Mucosa of stomach (tissue), 1 donor: ENCODE results near the gene CAMSAP1.

Experiments used
- H3K27me3 ChIP-seq: one replicate; pipeline ENCODE4 v1.7.0; 2013; ENCODE audit warnings: mild to moderate bottlenecking, low read length; ENCODE audit not compliant: control insufficient read depth, insufficient read depth
- H3K36me3 ChIP-seq: one replicate; pipeline ENCODE4 v1.7.0; 2013; ENCODE audit warnings: low read length; ENCODE audit not compliant: control insufficient read depth, insufficient read depth
- H3K4me1 ChIP-seq: one replicate; pipeline ENCODE4 v1.7.0; 2013; ENCODE audit warnings: mild to moderate bottlenecking, low read length; ENCODE audit not compliant: control insufficient read depth, insufficient read depth
- H3K4me3 ChIP-seq: one replicate; pipeline ENCODE4 v1.7.0; 2013; ENCODE audit warnings: low read length
- H3K9ac ChIP-seq: one replicate; pipeline ENCODE4 v1.7.0; 2013; ENCODE audit warnings: mild to moderate bottlenecking, low read length, moderate library complexity
- H3K9me3 ChIP-seq: one replicate; pipeline ENCODE4 v1.7.0; 2013; ENCODE audit warnings: mild to moderate bottlenecking, low read length, moderate library complexity; ENCODE audit not compliant: control insufficient read depth
- donor health status: Pancreatic carcinoma.

Gene CAMSAP1

GRCh38 chr9:135802876-135803419 lies 104.4 kb downstream of the CAMSAP1 start:
- no peaks in the 10 kb centered on the region for H3K4me1 ChIP-seq
- no peak overlapping the region for H3K4me3 ChIP-seq
- no peaks in the 10 kb centered on the region for H3K9me3 ChIP-seq
- no peaks in the 10 kb centered on the region for H3K27me3 ChIP-seq
- H3K36me3 ChIP-seq, result no peaks in the 10 kb centered on the region
- H3K9ac ChIP-seq, result no peak overlapping the region

GRCh38 chr9:135801070-135801469 lies 106.3 kb downstream of the CAMSAP1 start:
- Histone ChIP-seq H3K36me3 (no peaks in the 10 kb centered on the region), H3K9ac (no peak overlapping the region), H3K4me1 (peaks cover 4% of the 10 kb centered on the region), H3K9me3 (no peaks in the 10 kb centered on the region), H3K4me3 (no peak overlapping the region), H3K27me3 (no peaks in the 10 kb centered on the region)

GRCh38 chr9:135799261-135799660 lies 108.1 kb downstream of the CAMSAP1 start:
- Histone ChIP-seq H3K9me3 (no peaks in the 10 kb centered on the region), H3K36me3 (no peaks in the 10 kb centered on the region)

GRCh38 chr9:135798263-135798585 lies 109.1 kb downstream of the CAMSAP1 start:
- Histone ChIP-seq H3K9me3 (no peaks in the 10 kb centered on the region), H3K36me3 (no peaks in the 10 kb centered on the region), H3K9ac (no peak overlapping the region), H3K4me3 (no peak overlapping the region), H3K27me3 (no peaks in the 10 kb centered on the region), H3K4me1 (peaks cover 4% of the 10 kb centered on the region)

More at GRCh38 chr9:135799261-135799660, 108.1 kb downstream of the CAMSAP1 start:
- Histone ChIP-seq H3K4me3 (no peak overlapping the region), H3K27me3 (no peaks in the 10 kb centered on the region), H3K4me1 (peaks cover 4% of the 10 kb centered on the region), H3K9ac (no peak overlapping the region)

- Histone ChIP-seq H3K9ac (no peak overlapping the region), H3K9me3 (no peaks in the 10 kb centered on the region), H3K4me3 (no peak overlapping the region)
These were observed 109.7 kb downstream of the CAMSAP1 start for GRCh38 chr9:135797507-135798262.

GRCh38 chr9:135796784-135797485 lies 110.4 kb downstream of the CAMSAP1 start:
- H3K36me3 ChIP-seq, result no peaks in the 10 kb centered on the region
- H3K4me1 ChIP-seq, result peaks cover 4% of the 10 kb centered on the region
- no peaks in the 10 kb centered on the region for H3K9me3 ChIP-seq
- no peak overlapping the region for H3K9ac ChIP-seq
- no peaks in the 10 kb centered on the region for H3K27me3 ChIP-seq
- no peak overlapping the region for H3K4me3 ChIP-seq

More at GRCh38 chr9:135797507-135798262, 109.7 kb downstream of the CAMSAP1 start:
- Histone ChIP-seq H3K4me1 (peaks cover 4% of the 10 kb centered on the region), H3K36me3 (no peaks in the 10 kb centered on the region), H3K27me3 (no peaks in the 10 kb centered on the region)

- no peak overlapping the region for H3K9ac ChIP-seq
- no peak overlapping the region for H3K4me3 ChIP-seq
- no peaks in the 10 kb centered on the region for H3K36me3 ChIP-seq
- H3K4me1 ChIP-seq, result peaks cover 4% of the 10 kb centered on the region
- no peaks in the 10 kb centered on the region for H3K9me3 ChIP-seq
- H3K27me3 ChIP-seq, result no peaks in the 10 kb centered on the region
These were observed 112.0 kb downstream of the CAMSAP1 start for GRCh38 chr9:135795391-135795790.

GRCh38 chr9:135794361-135794885 lies 112.9 kb downstream of the CAMSAP1 start:
- no peak overlapping the region for H3K9ac ChIP-seq
- no peak overlapping the region for H3K4me3 ChIP-seq
- H3K27me3 ChIP-seq, result no peaks in the 10 kb centered on the region
- peaks cover 4% of the 10 kb centered on the region for H3K4me1 ChIP-seq
- H3K36me3 ChIP-seq, result no peaks in the 10 kb centered on the region
- H3K9me3 ChIP-seq, result no peaks in the 10 kb centered on the region

GRCh38 chr9:135794057-135794335 lies 113.3 kb downstream of the CAMSAP1 start:
- no peaks in the 10 kb centered on the region for H3K36me3 ChIP-seq
- peaks cover 4% of the 10 kb centered on the region for H3K4me1 ChIP-seq
- no peak overlapping the region for H3K9ac ChIP-seq
- no peaks in the 10 kb centered on the region for H3K27me3 ChIP-seq
- H3K4me3 ChIP-seq, result no peak overlapping the region
- H3K9me3 ChIP-seq, result no peaks in the 10 kb centered on the region

GRCh38 chr9:135793221-135794056 lies 113.9 kb downstream of the CAMSAP1 start:
- peaks cover 4% of the 10 kb centered on the region for H3K4me1 ChIP-seq
- no peaks in the 10 kb centered on the region for H3K36me3 ChIP-seq
- no peak overlapping the region for H3K9ac ChIP-seq
- H3K9me3 ChIP-seq, result no peaks in the 10 kb centered on the region
- no peaks in the 10 kb centered on the region for H3K27me3 ChIP-seq
- H3K4me3 ChIP-seq, result no peak overlapping the region

GRCh38 chr9:135792268-135793128 lies 114.8 kb downstream of the CAMSAP1 start:
- Histone ChIP-seq H3K9me3 (no peaks in the 10 kb centered on the region), H3K27me3 (no peaks in the 10 kb centered on the region), H3K4me3 (no peak overlapping the region), H3K4me1 (peaks cover 1% of the 10 kb centered on the region), H3K36me3 (no peaks in the 10 kb centered on the region), H3K9ac (no peak overlapping the region)
